ENCODE results near the gene SLC38A3. TPM values are rescaled to one million over a fixed set of nuclear protein-coding genes. Genes with fewer than 3 reads are reported as not detected.

SLC38A3 gene
- total and polyA plus RNA-seq, 2 of the 8 experiments (the other 6 are each of a cell fraction or from before 2014, with no cell fraction given) = 1.2 to 3.7 TPM

DNA sequence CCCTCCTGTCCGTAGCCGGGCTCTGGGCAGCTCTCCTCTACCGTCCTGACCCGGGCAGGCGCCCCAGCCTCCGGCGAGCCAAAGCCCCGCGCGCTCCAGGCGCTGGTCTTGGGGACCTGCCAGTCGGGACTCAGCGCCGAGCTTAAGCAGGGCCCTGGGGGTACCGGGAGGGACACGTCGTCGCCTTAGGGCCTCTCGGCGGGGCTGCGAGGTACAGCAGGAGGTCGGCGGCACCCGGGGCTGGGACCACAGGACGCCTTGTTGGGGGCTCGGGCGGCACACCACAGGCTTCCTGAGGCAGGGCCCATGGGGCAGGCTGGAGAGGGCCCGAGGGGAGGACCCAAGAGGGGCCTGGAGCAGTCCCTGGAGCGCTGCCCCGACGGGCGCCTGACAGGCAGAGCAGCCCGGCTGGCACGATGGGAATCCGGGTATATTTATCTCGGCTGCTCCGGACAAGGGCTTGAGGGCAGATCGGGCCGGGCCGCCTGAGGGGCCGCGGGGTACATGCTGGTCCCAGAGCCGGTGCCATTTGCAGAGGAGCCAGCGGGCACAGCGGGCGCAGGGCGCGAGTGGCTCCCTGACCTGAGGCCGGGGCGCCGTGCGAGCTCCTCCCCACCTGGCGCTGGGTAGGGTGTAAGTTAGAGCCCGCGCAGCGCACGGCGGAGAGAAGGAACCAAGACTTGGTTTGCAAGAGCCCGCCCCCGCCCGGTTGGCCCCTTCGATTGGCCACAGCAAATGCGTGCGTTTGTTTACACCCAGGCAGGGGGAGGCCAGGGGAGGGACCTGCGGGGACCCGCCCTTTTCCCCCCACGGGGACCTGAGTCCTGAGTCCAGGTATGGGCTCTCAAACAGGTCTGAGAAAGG lies 574 bp downstream of the SLC38A3 start (continued):
- peak; percentile 46 for TF ChIP-seq KDM4A (IDR thresholded peaks at IDR 0.05; ENCODE audit: low read depth, low read length, severe bottlenecking)
- TF ChIP-seq CHD2 (IDR thresholded peaks at IDR 0.05; ENCODE audit: low read length) = no peak
- TF ChIP-seq SAP30 (IDR thresholded peaks at IDR 0.05; ENCODE audit: insufficient read depth, insufficient replicate concordance, low read length) = no peak
- TF ChIP-seq, protein P1, sequence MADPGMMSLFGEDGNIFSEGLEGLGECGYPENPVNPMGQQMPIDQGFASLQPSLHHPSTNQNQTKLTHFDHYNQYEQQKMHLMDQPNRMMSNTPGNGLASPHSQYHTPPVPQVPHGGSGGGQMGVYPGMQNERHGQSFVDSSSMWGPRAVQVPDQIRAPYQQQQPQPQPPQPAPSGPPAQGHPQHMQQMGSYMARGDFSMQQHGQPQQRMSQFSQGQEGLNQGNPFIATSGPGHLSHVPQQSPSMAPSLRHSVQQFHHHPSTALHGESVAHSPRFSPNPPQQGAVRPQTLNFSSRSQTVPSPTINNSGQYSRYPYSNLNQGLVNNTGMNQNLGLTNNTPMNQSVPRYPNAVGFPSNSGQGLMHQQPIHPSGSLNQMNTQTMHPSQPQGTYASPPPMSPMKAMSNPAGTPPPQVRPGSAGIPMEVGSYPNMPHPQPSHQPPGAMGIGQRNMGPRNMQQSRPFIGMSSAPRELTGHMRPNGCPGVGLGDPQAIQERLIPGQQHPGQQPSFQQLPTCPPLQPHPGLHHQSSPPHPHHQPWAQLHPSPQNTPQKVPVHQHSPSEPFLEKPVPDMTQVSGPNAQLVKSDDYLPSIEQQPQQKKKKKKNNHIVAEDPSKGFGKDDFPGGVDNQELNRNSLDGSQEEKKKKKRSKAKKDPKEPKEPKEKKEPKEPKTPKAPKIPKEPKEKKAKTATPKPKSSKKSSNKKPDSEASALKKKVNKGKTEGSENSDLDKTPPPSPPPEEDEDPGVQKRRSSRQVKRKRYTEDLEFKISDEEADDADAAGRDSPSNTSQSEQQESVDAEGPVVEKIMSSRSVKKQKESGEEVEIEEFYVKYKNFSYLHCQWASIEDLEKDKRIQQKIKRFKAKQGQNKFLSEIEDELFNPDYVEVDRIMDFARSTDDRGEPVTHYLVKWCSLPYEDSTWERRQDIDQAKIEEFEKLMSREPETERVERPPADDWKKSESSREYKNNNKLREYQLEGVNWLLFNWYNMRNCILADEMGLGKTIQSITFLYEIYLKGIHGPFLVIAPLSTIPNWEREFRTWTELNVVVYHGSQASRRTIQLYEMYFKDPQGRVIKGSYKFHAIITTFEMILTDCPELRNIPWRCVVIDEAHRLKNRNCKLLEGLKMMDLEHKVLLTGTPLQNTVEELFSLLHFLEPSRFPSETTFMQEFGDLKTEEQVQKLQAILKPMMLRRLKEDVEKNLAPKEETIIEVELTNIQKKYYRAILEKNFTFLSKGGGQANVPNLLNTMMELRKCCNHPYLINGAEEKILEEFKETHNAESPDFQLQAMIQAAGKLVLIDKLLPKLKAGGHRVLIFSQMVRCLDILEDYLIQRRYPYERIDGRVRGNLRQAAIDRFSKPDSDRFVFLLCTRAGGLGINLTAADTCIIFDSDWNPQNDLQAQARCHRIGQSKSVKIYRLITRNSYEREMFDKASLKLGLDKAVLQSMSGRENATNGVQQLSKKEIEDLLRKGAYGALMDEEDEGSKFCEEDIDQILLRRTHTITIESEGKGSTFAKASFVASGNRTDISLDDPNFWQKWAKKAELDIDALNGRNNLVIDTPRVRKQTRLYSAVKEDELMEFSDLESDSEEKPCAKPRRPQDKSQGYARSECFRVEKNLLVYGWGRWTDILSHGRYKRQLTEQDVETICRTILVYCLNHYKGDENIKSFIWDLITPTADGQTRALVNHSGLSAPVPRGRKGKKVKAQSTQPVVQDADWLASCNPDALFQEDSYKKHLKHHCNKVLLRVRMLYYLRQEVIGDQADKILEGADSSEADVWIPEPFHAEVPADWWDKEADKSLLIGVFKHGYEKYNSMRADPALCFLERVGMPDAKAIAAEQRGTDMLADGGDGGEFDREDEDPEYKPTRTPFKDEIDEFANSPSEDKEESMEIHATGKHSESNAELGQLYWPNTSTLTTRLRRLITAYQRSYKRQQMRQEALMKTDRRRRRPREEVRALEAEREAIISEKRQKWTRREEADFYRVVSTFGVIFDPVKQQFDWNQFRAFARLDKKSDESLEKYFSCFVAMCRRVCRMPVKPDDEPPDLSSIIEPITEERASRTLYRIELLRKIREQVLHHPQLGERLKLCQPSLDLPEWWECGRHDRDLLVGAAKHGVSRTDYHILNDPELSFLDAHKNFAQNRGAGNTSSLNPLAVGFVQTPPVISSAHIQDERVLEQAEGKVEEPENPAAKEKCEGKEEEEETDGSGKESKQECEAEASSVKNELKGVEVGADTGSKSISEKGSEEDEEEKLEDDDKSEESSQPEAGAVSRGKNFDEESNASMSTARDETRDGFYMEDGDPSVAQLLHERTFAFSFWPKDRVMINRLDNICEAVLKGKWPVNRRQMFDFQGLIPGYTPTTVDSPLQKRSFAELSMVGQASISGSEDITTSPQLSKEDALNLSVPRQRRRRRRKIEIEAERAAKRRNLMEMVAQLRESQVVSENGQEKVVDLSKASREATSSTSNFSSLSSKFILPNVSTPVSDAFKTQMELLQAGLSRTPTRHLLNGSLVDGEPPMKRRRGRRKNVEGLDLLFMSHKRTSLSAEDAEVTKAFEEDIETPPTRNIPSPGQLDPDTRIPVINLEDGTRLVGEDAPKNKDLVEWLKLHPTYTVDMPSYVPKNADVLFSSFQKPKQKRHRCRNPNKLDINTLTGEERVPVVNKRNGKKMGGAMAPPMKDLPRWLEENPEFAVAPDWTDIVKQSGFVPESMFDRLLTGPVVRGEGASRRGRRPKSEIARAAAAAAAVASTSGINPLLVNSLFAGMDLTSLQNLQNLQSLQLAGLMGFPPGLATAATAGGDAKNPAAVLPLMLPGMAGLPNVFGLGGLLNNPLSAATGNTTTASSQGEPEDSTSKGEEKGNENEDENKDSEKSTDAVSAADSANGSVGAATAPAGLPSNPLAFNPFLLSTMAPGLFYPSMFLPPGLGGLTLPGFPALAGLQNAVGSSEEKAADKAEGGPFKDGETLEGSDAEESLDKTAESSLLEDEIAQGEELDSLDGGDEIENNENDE (IDR thresholded peaks at IDR 0.05; ENCODE audit: insufficient replicate concordance, low read length) = no peak
- no peak for TF ChIP-seq SP1 (IDR thresholded peaks at IDR 0.05; ENCODE audit: low read depth, low read length)
- TF ChIP-seq EZH2 (IDR thresholded peaks at IDR 0.05; ENCODE audit: low read depth, low read length, severe bottlenecking) = peak; percentile 31
- TF ChIP-seq ZNF274 (IDR thresholded peaks at IDR 0.05; ENCODE audit: borderline replicate concordance, extremely low read depth, low read length) = no peak
- TF ChIP-seq POLR2AphosphoS5 (IDR thresholded peaks at IDR 0.05; ENCODE audit: low read depth, low read length) = no peak
- no peak for TF ChIP-seq RBBP5 (IDR thresholded peaks at IDR 0.05; ENCODE audit: borderline replicate concordance, low read depth, low read length)
- no peak for TF ChIP-seq GABPA (IDR thresholded peaks at IDR 0.05; ENCODE audit: borderline replicate concordance, insufficient read depth, low read length)

All from H1 (cell line).